H1 (cell line): ENCODE data around the gene RAB40C.

Source experiments
- ASH2L ChIP-seq: fragments of 200-600, 300-600 bp; sonication (generic); IDR thresholded peaks from one replicate; pipeline ENCODE4 v1.7.1; 2017; ENCODE audit warnings: low read length
- ATF3 ChIP-seq: IDR thresholded peaks from 2 replicates; pipeline ENCODE4 v1.6.1; 2011; ENCODE audit warnings: low read depth, mild to moderate bottlenecking, low read length; ENCODE audit not compliant: insufficient read depth
- CBX5 ChIP-seq: fragments of 300-800, 300-1000 bp; sonication (generic); IDR thresholded peaks from 2 replicates; pipeline ENCODE4 v1.7.1; 2016; ENCODE audit warnings: antibody characterized with exemption, low read length, low read depth
- CTCF ChIP-seq, 3 experiments: IDR thresholded peaks; 1 replicate in 2 of 3; 2 replicates in 1 of 3; pipeline versions ENCODE4 v1.5.1 to v1.6.1; 2011; ENCODE audit warnings: low read length in 3 of 3, mild to moderate bottlenecking in 3 of 3, inconsistent platforms in 2 of 3, low read depth in 1 of 3, moderate library complexity in 1 of 3; ENCODE audit not compliant: insufficient read depth in 1 of 3; ENCODE audit errors: control extremely low read depth in 1 of 3
- EZH2 ChIP-seq: fragments of 200-600 bp; sonication (generic); IDR thresholded peaks from 2 replicates; pipeline ENCODE4 v1.7.1; 2012; ENCODE audit warnings: low read depth, mild to moderate bottlenecking, moderate library complexity, low read length, inconsistent platforms; ENCODE audit not compliant: severe bottlenecking
- POLR2A ChIP-seq, 2 experiments: IDR thresholded peaks; 1 replicate in 1 of 2; 2 replicates in 1 of 2; pipeline ENCODE4 v1.6.1; 2011; ENCODE audit warnings: low read depth in 2 of 2, low read length in 2 of 2, mild to moderate bottlenecking in 2 of 2; ENCODE audit errors: control extremely low read depth in 1 of 2
- POLR2AphosphoS5 ChIP-seq: IDR thresholded peaks from 2 replicates; pipeline ENCODE4 v1.6.1; 2011; ENCODE audit warnings: low read depth, low read length
- RFX5 ChIP-seq: IDR thresholded peaks from 2 replicates; pipeline ENCODE4 v1.6.1; 2011; ENCODE audit warnings: low read depth, low read length, improper control_type of control experiment, borderline replicate concordance
- RXRA ChIP-seq: IDR thresholded peaks from 2 replicates; pipeline ENCODE4 v1.6.1; 2011; ENCODE audit warnings: low read depth, mild to moderate bottlenecking, low read length, moderate library complexity; ENCODE audit not compliant: insufficient read depth
- SRF ChIP-seq: IDR thresholded peaks from 2 replicates; pipeline ENCODE4 v1.6.1; 2011; ENCODE audit warnings: mild to moderate bottlenecking, low read depth, low read length, moderate library complexity
- TAF1 ChIP-seq: IDR thresholded peaks from 2 replicates; pipeline ENCODE4 v1.6.1; 2011; ENCODE audit warnings: mild to moderate bottlenecking, low read depth, low read length
- TCF12 ChIP-seq: IDR thresholded peaks from 2 replicates; pipeline ENCODE4 v1.6.1; 2011; ENCODE audit warnings: low read depth, mild to moderate bottlenecking, low read length
- TEAD4 ChIP-seq: IDR thresholded peaks from 2 replicates; pipeline ENCODE4 v1.6.1; 2012; ENCODE audit warnings: low read depth, low read length, inconsistent platforms, mixed read lengths
- ZNF274 ChIP-seq: IDR thresholded peaks from 2 replicates; pipeline ENCODE4 v1.7.0; 2012; ENCODE audit warnings: low read length, borderline replicate concordance; ENCODE audit errors: extremely low read depth

DNA sequence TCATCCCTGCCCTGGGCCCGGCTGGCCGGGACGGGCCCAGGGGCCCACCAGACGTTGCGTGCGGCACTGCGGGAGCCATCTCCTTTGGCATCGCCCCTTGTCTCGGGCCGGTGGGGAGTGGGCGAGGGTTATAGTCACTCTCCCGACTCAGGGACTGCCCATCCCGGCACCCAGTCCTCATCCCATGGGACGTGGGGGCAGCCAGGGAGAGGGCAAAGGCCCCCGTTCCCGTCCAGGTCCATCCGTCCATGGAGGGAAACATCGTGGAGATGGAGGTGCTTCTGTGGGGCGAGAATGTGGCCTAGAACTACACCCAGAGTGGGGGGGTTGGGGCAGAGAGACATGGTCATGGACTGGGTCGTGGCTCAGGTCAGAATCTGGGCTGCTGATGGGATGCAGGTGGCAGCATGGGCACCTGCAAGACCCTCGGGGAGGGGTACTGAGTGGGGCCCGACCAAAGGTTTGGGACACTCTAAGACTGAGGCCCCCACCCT is 56.9 kb downstream of the RAB40C start:
- TF ChIP-seq CTCF (IDR thresholded peaks at IDR 0.05; ENCODE audit: control extremely low read depth in 1 of 3, insufficient read depth in 1 of 3, low read depth in 1 of 3, low read length in 3 of 3) = no peak
- no peak for TF ChIP-seq SRF
- no peak for TF ChIP-seq POLR2A (IDR thresholded peaks at IDR 0.05; ENCODE audit: control extremely low read depth in 1 of 2, low read depth in 2 of 2, low read length in 2 of 2)
- TF ChIP-seq ATF3 = no peak
- TF ChIP-seq CBX5 = no peak
- no peak for TF ChIP-seq RXRA
- no peak for TF ChIP-seq RFX5
- no peak for TF ChIP-seq TEAD4
- TF ChIP-seq TAF1 = no peak
- TF ChIP-seq ZNF274 = no peak
- TF ChIP-seq EZH2 = no peak
- TF ChIP-seq TCF12 = no peak
- no peak for TF ChIP-seq POLR2AphosphoS5
- no peak for TF ChIP-seq ASH2L
